Hippocampal formation (tissue), 2 donors: Measurements from ENCODE around the gene LUM.

ENCODE experiments used
- DNase-seq, 2 donors: peaks; one replicate each; lab custom pipeline; 2025; lab: John Stamatoyannopoulos, UW

Gene LUM

DNA sequence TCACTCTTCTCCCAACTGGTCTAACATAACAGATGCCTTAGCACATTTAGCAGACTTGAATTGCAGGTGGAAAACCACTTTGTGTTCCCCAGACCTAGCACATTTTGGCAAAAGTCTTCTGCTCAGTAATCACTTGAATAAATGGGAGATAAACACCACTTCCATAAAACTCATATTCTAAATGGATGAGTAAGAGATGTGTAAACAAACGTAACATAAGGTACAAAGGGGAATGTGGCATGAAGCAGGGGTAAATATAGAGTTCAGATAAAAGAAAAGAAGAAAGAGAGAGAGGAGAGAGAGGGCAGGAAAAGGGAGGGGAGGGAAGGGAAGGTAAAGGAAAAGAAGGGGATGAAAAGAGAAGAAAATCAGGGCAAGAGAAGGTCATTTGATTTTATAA lies 36.4 kb downstream of the LUM start:
- DNase-seq: no peak

DNA sequence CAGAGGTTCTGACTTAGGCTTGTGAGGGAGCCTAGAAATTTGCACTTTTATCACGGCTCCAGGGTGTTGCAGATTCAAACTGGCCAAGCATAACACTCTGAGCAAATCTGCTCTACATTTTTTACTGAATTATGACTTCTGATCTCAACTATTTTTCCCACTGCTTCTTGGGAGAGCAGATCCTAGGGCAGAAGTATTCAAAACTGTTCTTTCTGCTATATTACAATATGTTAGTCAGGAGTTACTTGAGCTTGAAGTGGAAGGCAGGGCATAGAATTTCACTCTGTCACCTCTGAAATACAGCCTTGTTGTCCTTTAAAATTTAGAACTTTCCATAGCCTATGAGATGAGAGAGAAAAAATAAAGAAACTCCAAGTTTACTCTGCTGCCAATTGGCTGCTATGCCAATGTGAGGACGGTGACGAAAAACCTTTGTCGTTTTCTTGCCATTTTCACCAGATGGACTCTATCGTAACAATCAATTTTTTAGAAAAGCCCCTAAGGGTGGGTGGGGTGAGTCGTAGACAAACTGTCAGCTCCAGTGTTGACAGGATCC lies 37.1 kb downstream of the LUM start:
- no peak for DNase-seq

DNA sequence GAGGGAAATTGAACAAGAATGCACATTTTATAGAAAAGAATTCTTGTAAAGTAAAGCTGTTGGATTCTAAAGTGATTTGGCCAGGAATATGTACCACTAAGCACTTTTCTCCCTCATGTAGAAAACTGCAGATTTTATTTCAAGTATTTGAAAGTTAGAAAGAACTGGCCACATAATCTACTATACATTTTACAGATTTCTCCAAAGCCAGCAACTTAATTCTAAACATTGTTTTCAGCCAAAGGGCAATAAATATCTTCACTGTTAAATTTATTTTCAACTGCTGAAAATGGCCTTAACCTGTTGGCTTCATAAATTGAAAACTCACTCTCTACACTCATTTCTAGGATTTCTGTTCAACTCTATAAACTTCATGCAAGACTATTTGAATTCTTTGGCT lies 37.9 kb downstream of the LUM start:
- no peak for DNase-seq

DNA sequence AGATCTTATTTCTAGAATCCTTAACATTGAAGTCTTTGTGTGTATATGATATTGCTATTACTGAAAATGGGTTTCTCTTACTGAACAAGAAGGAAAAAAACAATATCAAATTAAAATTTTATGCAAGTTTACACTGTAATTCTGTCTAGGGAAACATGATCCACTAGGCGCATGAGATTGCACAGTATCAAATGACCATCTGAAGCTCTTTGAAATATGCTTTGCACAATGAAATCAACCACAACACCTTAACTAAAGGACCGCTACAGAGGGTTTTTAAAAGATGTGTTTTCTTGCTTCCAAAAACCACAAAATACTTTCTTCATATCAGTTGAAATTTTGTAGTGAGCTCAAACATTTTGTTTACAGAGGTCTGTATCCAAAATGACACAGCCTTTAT lies 38.4 kb downstream of the LUM start:
- DNase-seq: no peak

DNA sequence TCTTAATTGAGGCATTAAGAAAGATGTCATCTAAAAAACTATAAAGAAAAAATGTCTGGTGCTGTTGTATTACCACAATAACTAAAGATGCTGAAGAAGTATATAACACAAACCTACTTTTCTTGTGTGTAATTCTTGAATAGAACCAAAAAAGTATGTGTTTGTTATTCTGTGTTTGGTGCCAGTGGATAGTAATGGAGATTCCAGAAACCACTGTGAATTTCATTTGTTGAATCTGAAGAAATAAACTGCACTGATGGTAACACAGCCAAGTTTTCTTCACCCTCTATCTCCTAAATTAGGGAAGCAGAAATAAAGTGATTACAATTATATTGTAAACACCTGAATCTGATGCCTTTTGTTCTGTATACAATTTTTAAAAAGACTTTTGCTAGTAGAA lies 40.4 kb downstream of the LUM start:
- DNase-seq: no peak

DNA sequence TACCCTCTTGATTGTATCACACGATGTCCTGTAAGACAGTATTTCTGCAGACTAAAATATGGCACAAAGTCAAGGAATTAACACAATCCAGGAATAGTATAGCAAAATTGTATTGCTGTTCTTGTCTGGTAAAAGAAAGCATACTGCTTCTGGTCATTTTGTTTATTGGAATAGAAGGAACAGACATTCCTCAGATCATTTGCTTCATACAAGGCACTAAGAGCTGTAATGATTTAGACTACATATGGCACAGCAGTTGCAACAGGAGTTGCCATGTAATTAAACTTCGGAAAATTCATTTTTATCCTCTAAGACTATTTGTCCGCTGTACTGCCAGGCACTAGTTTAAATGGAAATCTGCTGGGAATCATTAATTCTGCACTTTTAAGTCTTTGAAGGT lies 45.9 kb downstream of the LUM start:
- DNase-seq: no peak

DNA sequence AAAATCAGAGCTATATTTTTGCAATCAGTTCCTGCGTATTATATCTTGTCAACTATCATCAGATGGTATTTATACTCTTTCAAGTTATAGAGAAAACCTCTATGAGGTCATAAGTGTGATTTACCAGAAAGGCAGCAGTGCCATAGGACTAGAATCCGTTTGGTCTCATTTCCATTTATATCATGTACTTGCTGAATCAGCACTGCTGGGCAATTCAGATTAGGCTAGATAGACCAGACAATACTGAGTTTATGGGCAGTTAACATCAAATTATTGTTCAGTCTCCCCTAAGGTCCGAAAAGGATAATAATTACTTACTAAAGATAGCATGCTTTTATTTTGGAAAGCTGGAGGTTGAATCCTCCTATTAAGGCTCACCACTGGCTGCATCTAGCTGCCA lies 46.7 kb downstream of the LUM start:
- DNase-seq: no peak

DNA sequence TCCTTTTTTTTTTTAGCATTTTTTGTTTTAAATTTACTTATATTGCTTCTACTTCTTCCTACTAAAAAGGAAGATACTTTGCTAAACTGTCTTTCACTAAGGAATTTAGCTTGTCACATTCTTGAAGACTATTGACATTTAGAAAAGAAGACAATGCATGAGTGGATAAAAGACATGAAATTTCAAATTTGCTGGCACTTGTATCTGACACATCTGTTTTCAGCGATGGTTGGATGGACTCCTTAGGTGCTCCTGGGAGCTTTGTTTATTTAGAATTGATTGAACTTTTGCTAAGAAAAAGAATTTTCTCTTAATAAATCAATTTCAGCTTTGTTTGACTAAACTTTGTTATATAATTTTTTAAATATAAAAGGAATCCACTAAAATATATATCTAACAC lies 50.2 kb downstream of the LUM start:
- DNase-seq: no peak

DNA sequence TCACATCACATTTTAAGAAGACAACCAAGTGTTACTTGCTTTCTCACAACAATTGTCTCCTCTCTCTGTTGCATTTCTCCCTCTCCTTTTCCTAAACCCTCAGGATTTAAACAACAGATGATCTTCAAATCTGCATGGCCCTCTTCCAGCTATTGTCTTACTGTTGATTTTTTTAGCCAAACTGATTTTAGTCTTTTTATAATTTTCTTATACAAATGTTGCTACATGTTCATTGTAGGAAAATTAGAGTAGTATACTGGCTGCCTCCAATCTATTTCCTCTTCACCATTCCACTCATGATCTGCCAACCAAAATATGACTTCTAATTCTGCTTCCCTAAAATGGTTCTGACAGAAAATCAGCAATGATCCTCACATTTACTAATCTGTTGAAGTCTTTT lies 52.1 kb downstream of the LUM start:
- no peak for DNase-seq

DNA sequence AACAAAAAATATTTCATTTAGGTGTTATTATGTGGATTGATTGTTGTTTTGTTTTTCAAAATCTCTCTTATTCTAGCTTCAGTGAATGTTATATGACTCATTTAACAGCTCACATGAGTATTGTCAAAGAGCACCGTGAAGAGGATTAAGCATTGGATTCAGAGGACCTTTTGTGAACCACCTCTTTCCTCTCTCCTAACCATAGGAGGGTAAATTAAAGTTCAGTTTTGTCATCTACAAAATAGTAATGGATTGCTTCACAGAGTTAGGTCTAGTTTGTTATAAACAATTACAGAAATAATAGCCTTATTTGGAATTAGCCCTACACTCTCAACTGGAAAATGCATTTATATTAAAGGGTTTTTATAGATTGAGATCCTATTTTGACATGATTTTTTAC lies 52.5 kb downstream of the LUM start:
- DNase-seq: no peak

DNA sequence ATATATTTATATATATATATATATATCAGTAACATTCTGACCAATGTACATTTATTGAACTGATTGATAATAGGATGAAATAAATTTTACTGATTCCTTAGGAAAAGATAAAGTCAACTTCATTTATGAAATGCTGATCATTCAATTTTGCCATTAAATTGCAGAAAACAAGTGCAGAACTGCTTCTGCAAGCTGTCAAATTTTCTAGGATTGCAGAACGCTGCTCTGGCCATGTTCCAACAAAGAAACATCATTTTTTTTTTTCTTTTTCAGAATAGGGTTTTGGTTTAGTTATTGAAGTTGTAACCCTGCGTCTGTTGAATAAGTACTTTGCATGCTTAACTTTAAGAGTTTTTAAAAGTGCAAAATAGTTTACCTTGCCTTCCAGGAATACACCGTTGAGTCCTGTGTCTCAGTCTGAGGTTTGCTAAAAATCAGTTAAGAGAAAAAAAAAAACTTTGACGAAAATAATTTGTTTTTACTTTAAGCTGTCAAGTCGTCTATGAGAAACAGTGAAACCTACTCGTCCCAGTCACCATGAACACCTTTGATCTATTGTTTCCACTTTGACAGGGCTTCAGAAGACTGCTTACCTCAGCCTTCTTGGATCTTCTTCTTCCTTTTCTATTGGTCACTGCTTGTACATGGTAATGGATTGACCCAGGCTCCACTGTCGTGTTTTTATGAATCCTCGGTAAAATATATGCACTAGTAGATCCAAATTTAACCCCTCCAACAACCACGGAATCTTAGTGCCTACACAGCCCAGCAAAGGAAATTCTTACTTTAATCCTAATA lies 53.7 kb downstream of the LUM start, which contains the start of gene KERA:
Gene KERA (minus strand): TSS at position 657 of the 798 bp plus-strand sequence. CDS start 1,743 bp downstream, outside the sequence.
- no peak for DNase-seq

DNA sequence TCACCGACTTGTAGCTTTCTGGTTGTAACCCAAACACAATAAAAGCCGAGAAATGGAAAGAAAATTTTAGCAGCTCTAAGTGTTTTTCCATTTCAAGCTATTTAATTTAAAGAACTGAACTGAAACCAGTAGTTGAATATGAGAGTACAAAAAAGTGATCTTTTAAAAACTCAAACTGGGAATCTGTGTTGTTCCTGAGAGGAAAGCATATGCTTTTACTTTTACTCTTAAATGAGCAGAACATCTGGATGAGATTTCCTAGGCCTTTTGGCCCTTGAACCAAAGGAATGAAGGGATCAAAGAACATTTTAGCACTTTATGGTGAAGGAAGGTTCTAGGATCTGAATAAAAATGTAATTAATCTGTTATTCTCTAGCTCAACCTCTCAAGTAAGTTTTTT lies 54.8 kb downstream of the LUM start:
- no peak for DNase-seq

DNA sequence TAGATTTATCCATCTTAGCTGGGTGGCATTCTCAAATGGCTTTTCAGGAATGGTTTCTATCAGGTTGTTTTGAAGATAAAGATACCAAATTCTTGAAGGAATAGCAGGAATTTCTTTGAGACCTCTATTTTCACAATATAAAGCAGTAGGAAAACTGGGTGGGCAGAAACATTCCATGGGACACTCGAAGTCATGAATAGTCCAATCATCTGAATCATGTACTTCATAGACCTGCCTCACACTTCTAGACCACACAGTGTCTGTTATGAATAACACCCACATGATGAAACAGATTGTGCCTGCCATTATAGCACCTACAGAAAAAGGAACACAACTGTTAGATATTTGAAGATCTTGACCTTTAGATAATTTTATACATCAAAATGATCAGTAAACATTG lies 55.3 kb downstream of the LUM start:
- DNase-seq: no peak

DNA sequence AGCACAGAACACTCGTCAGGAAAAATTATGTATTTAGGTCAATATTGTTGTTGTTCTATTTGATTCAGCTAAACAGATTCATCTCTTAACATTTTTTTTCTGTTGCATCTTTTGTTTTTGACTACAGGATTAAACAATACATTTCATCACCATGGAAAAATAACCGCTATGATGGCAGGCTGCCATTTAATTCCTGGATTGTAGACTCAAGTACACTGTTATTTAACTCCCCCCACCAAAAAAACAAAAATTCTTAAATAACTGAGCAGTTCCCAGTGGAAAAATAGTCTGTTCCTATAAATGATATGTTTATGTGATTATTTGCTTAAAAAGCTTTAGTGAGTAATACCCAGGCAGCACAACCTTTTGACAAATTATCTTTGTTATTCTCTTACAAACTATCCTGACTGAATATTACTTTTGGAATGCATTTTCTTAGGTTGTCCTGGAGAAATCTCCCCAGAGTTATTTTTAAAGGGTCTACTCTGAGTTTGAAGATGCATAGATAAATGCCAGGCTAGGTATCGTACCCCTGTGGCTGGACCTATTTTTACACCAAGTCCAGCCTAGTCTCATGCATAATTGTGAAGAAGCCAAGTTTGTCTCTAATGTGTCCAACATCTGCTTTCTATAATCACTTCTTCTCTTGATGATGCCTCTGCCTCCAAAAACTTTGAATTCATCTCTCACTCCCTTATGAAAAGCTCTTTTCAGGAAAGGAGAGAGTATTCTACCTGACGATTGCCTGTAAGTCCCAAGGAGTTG lies 57.2 kb downstream of the LUM start:
- no peak for DNase-seq
